ENCODE results near the gene SPIN4. TPM values are rescaled to one million over a fixed set of nuclear protein-coding genes. Genes with fewer than 3 reads are reported as not detected.
A peak's percentile ranks its signal among the peaks of the same experiment; 100 is the strongest.

Gene SPIN4
- total and polyA plus RNA-seq, 2 experiments from 2014 or later: 13.5 to 18.6 TPM

DNA sequence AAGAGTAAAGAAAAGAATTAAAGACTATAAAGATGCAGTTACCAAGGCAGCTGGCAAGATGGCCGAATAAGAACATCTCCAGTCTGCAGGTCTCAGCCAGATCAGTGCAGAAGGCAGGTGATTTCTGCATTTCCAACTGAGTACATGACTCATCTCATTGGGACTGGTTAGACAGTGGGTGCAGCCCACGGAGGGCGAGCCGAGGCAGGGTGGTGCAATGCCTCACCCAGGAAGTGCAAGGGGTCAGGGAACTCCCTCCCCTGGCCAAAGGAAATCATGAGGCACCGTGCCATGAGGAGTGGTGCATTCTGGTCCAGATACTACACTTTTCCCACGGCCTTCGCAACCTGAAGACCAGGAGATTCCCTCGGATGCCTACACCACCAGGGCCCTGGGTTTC is 20.5 kb downstream of the SPIN4 start:
- no peaks in the 10 kb centered on the region for H3K9me2 ChIP-seq (ENCODE audit: insufficient read depth)

More for the DNA sequence above, 20.5 kb downstream of the SPIN4 start:
- H3K27me3 Mint-ChIP-seq (ENCODE audit: insufficient read depth, low read depth, poor library complexity): peaks cover 7% of the 10 kb centered on the region
- TF ChIP-seq NANOG (IDR thresholded peaks at IDR 0.05; ENCODE audit: borderline replicate concordance) (no peak), EZH2phosphoT487 (IDR thresholded peaks at IDR 0.05; ENCODE audit: unreplicated experiment) (no peak), POLR2AphosphoS5 (IDR thresholded peaks at IDR 0.05; ENCODE audit: low read depth) (no peak), JUNB (IDR thresholded peaks at IDR 0.05; ENCODE audit: unreplicated experiment) (no peak), CREB1 (CRISPR knock-in tag; IDR thresholded peaks at IDR 0.05; ENCODE audit: low read depth) (no peak), ZNF331 (CRISPR knock-in tag; IDR thresholded peaks at IDR 0.05; ENCODE audit: low read depth) (no peak), ZNF114 (CRISPR knock-in tag; IDR thresholded peaks at IDR 0.05) (no peak), EZH2 (IDR thresholded peaks at IDR 0.05; ENCODE audit: low read depth, unreplicated experiment) (no peak), STAT1 (IDR thresholded peaks at IDR 0.05; ENCODE audit: unreplicated experiment) (no peak)
- TF ChIP-seq, protein P1, sequence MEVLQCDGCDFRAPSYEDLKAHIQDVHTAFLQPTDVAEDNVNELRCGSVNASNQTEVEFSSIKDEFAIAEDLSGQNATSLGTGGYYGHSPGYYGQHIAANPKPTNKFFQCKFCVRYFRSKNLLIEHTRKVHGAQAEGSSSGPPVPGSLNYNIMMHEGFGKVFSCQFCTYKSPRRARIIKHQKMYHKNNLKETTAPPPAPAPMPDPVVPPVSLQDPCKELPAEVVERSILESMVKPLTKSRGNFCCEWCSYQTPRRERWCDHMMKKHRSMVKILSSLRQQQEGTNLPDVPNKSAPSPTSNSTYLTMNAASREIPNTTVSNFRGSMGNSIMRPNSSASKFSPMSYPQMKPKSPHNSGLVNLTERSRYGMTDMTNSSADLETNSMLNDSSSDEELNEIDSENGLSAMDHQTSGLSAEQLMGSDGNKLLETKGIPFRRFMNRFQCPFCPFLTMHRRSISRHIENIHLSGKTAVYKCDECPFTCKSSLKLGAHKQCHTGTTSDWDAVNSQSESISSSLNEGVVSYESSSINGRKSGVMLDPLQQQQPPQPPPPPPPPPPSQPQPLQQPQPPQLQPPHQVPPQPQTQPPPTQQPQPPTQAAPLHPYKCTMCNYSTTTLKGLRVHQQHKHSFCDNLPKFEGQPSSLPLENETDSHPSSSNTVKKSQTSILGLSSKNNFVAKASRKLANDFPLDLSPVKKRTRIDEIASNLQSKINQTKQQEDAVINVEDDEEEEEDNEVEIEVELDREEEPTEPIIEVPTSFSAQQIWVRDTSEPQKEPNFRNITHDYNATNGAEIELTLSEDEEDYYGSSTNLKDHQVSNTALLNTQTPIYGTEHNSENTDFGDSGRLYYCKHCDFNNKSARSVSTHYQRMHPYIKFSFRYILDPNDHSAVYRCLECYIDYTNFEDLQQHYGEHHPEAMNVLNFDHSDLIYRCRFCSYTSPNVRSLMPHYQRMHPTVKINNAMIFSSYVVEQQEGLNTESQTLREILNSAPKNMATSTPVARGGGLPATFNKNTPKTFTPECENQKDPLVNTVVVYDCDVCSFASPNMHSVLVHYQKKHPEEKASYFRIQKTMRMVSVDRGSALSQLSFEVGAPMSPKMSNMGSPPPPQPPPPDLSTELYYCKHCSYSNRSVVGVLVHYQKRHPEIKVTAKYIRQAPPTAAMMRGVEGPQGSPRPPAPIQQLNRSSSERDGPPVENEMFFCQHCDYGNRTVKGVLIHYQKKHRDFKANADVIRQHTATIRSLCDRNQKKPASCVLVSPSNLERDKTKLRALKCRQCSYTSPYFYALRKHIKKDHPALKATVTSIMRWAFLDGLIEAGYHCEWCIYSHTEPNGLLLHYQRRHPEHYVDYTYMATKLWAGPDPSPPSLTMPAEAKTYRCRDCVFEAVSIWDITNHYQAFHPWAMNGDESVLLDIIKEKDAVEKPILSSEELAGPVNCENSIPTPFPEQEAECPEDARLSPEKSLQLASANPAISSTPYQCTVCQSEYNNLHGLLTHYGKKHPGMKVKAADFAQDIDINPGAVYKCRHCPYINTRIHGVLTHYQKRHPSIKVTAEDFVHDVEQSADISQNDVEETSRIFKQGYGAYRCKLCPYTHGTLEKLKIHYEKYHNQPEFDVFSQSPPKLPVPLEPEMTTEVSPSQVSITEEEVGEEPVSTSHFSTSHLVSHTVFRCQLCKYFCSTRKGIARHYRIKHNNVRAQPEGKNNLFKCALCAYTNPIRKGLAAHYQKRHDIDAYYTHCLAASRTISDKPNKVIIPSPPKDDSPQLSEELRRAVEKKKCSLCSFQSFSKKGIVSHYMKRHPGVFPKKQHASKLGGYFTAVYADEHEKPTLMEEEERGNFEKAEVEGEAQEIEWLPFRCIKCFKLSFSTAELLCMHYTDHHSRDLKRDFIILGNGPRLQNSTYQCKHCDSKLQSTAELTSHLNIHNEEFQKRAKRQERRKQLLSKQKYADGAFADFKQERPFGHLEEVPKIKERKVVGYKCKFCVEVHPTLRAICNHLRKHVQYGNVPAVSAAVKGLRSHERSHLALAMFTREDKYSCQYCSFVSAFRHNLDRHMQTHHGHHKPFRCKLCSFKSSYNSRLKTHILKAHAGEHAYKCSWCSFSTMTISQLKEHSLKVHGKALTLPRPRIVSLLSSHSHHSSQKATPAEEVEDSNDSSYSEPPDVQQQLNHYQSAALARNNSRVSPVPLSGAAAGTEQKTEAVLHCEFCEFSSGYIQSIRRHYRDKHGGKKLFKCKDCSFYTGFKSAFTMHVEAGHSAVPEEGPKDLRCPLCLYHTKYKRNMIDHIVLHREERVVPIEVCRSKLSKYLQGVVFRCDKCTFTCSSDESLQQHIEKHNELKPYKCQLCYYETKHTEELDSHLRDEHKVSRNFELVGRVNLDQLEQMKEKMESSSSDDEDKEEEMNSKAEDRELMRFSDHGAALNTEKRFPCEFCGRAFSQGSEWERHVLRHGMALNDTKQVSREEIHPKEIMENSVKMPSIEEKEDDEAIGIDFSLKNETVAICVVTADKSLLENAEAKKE (CRISPR knock-in tag; IDR thresholded peaks at IDR 0.05): no peak
- TF ChIP-seq, protein P2, sequence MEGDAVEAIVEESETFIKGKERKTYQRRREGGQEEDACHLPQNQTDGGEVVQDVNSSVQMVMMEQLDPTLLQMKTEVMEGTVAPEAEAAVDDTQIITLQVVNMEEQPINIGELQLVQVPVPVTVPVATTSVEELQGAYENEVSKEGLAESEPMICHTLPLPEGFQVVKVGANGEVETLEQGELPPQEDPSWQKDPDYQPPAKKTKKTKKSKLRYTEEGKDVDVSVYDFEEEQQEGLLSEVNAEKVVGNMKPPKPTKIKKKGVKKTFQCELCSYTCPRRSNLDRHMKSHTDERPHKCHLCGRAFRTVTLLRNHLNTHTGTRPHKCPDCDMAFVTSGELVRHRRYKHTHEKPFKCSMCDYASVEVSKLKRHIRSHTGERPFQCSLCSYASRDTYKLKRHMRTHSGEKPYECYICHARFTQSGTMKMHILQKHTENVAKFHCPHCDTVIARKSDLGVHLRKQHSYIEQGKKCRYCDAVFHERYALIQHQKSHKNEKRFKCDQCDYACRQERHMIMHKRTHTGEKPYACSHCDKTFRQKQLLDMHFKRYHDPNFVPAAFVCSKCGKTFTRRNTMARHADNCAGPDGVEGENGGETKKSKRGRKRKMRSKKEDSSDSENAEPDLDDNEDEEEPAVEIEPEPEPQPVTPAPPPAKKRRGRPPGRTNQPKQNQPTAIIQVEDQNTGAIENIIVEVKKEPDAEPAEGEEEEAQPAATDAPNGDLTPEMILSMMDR (conservative IDR thresholded peaks at IDR 0.05; ENCODE audit: low read depth in 2 of 2): no peak
- TF ChIP-seq, protein P3, sequence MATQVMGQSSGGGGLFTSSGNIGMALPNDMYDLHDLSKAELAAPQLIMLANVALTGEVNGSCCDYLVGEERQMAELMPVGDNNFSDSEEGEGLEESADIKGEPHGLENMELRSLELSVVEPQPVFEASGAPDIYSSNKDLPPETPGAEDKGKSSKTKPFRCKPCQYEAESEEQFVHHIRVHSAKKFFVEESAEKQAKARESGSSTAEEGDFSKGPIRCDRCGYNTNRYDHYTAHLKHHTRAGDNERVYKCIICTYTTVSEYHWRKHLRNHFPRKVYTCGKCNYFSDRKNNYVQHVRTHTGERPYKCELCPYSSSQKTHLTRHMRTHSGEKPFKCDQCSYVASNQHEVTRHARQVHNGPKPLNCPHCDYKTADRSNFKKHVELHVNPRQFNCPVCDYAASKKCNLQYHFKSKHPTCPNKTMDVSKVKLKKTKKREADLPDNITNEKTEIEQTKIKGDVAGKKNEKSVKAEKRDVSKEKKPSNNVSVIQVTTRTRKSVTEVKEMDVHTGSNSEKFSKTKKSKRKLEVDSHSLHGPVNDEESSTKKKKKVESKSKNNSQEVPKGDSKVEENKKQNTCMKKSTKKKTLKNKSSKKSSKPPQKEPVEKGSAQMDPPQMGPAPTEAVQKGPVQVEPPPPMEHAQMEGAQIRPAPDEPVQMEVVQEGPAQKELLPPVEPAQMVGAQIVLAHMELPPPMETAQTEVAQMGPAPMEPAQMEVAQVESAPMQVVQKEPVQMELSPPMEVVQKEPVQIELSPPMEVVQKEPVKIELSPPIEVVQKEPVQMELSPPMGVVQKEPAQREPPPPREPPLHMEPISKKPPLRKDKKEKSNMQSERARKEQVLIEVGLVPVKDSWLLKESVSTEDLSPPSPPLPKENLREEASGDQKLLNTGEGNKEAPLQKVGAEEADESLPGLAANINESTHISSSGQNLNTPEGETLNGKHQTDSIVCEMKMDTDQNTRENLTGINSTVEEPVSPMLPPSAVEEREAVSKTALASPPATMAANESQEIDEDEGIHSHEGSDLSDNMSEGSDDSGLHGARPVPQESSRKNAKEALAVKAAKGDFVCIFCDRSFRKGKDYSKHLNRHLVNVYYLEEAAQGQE (IDR thresholded peaks at IDR 0.05; ENCODE audit: unreplicated experiment): no peak
- TF ChIP-seq, protein P4, sequence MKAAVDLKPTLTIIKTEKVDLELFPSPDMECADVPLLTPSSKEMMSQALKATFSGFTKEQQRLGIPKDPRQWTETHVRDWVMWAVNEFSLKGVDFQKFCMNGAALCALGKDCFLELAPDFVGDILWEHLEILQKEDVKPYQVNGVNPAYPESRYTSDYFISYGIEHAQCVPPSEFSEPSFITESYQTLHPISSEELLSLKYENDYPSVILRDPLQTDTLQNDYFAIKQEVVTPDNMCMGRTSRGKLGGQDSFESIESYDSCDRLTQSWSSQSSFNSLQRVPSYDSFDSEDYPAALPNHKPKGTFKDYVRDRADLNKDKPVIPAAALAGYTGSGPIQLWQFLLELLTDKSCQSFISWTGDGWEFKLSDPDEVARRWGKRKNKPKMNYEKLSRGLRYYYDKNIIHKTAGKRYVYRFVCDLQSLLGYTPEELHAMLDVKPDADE (IDR thresholded peaks at IDR 0.05): no peak
- H3K27ac Mint-ChIP-seq: peak overlapping the region; percentile 48; the same call in 1 of the 2 replicates
- peaks cover 9% of the 10 kb centered on the region; the same call in 2 of the 3 replicates for H3K9me3 Mint-ChIP-seq
- no peaks in the 10 kb centered on the region for H3K4me1 ChIP-seq (ENCODE audit: insufficient read depth)
- no peaks in the 10 kb centered on the region for H4K20me1 ChIP-seq (replicated peaks; ENCODE audit: insufficient read depth)
- no peaks in the 10 kb centered on the region for H3K4me1 Mint-ChIP-seq
- DNase-seq (ENCODE audit: low spot score): no peak
- no peaks in the 10 kb centered on the region for H3K36me3 ChIP-seq (ENCODE audit: insufficient read depth)
- peaks cover 13% of the 10 kb centered on the region; the same call in 2 of the 3 replicates for H3K36me3 Mint-ChIP-seq (ENCODE audit: low read depth)
- H3K4me3 ChIP-seq: no peak overlapping the region
- no peak for ATAC-seq
- no peak overlapping the region for H3K4me3 Mint-ChIP-seq
- H3K79me2 ChIP-seq (replicated peaks; ENCODE audit: insufficient read depth): no peaks in the 10 kb centered on the region
- H3K27ac ChIP-seq (ENCODE audit: low read depth): no peak overlapping the region
- H3F3A ChIP-seq (replicated peaks; ENCODE audit: low read depth): no peaks in the 10 kb centered on the region
- no peaks in the 10 kb centered on the region for H3K27me3 ChIP-seq (ENCODE audit: insufficient read depth)
- no peak overlapping the region for H3K4me2 ChIP-seq
- no peak overlapping the region for H2AFZ ChIP-seq

Measured in GM23338 (cell line).